ENCODE results near the gene C3orf20.

GRCh38 chr3:14649466-14649865 is 25.5 kb upstream of the C3orf20 start:
- TF ChIP-seq POLR2A (IDR thresholded peaks at IDR 0.05) = no peak
- TF ChIP-seq CTCF (IDR thresholded peaks at IDR 0.05) = no peak
